Mucosa of descending colon (tissue), 3 donors: ENCODE measurements around the gene GRAMD1A. TPM values are rescaled to one million over a fixed set of nuclear protein-coding genes. Genes with fewer than 3 reads are reported as not detected.

Experiments used
- ATAC-seq: fragments of 200-7000 bp; cut with Tn5 transposase; one replicate; pipeline ENCODE4 v1.9.1; 2020; ENCODE audit warnings: mild to moderate bottlenecking, moderate library complexity
- DNase-seq, 3 donors: peaks; one replicate each; pipeline ENCODE4 v3.0.0-alpha.2; 2020
- H3K36me3 ChIP-seq: fragments of 200-600 bp; one replicate; pipeline ENCODE4 v1.8.0; 2021; ENCODE audit warnings: low read depth, mild to moderate bottlenecking
- H3K4me1 ChIP-seq: fragments of 200-600 bp; one replicate; pipeline ENCODE4 v1.8.0; 2021; ENCODE audit warnings: low read depth, mild to moderate bottlenecking
- H3K4me3 ChIP-seq: fragments of 200-600 bp; one replicate; pipeline ENCODE4 v1.8.0; 2021; ENCODE audit warnings: mild to moderate bottlenecking
- H3K9me3 ChIP-seq: fragments of 200-600 bp; one replicate; pipeline ENCODE4 v1.8.0; 2021; ENCODE audit warnings: mild to moderate bottlenecking
- intact Hi-C, 2 donors: fragments of 100-400 bp; cut with DNase I in 1 of 2; cut with micrococcal nuclease in 1 of 2; formaldehyde crosslinking; loops; one replicate each; pipeline versions ENCODE4 v1.11.0 to v1.11.1; 2022; cut with DNase I, micrococcal nuclease
- total RNA-seq, 3 donors: library from RNA; stranded (reverse); fragmentation: NEBNext Ultra II Directional in 2 of 3; extraction: Animal tissue kit (Norgen Biotek cat#: 25700) in 2 of 3; gene quantifications; one replicate each; pipeline versions ENCODE4 v1.2.1 to v1.2.4, GENCODE V29; 2021 to 2023
- TF ChIP-seq, protein P1 (sequence below): fragments of 200-600 bp; IDR thresholded peaks from one replicate; pipeline ENCODE4 v1.8.0; 2022; ENCODE audit warnings: antibody characterized with exemption, mild to moderate bottlenecking
- donor health status: DM: no; HTN: no; CAD: no; lungs with moderate emphysema.
- donor health status: DM: no; HTN: no; CAD: no.
- donor health status: DM: no; HTN: yes; CAD: no.

GRAMD1A gene
- total RNA-seq, 3 donors from 2014 or later = 32.5 to 53.1 (median 33.8) TPM

DNA sequence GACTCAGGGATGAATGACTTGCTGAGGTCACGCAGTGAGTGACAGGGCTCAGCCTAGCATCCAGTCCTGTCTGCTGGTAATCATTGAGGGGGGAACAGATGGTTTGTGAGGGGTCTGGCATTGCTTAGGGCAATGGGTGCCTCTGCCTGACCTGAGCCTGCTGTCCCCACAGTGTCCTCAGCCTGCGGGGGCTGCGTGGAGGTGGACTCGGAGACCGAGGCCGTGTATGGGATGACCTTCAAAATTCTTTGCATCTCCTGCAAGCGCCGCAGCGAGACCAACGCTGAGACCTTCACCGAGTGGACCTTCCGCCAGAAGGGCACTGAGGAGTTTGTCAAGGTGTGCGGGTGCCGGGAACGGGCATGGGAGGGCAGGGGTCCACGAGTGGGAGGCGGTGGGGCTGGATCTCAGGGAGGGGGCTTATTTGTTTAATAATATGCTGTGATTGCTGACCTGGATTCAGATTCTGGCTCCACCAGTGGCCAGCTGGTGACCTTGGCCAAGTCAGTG lies 32.3 kb downstream of the GRAMD1A start:
- intact Hi-C loops = no loop called here
- DNase-seq = no peak
- Histone ChIP-seq H3K36me3 (no peaks in the 10 kb centered on the region), H3K9me3 (no peaks in the 10 kb centered on the region), H3K4me3 (no peak overlapping the region), H3K4me1 (peaks cover 3% of the 10 kb centered on the region)
- TF ChIP-seq, protein P1, sequence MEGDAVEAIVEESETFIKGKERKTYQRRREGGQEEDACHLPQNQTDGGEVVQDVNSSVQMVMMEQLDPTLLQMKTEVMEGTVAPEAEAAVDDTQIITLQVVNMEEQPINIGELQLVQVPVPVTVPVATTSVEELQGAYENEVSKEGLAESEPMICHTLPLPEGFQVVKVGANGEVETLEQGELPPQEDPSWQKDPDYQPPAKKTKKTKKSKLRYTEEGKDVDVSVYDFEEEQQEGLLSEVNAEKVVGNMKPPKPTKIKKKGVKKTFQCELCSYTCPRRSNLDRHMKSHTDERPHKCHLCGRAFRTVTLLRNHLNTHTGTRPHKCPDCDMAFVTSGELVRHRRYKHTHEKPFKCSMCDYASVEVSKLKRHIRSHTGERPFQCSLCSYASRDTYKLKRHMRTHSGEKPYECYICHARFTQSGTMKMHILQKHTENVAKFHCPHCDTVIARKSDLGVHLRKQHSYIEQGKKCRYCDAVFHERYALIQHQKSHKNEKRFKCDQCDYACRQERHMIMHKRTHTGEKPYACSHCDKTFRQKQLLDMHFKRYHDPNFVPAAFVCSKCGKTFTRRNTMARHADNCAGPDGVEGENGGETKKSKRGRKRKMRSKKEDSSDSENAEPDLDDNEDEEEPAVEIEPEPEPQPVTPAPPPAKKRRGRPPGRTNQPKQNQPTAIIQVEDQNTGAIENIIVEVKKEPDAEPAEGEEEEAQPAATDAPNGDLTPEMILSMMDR = no peak
- no peak for ATAC-seq

DNA sequence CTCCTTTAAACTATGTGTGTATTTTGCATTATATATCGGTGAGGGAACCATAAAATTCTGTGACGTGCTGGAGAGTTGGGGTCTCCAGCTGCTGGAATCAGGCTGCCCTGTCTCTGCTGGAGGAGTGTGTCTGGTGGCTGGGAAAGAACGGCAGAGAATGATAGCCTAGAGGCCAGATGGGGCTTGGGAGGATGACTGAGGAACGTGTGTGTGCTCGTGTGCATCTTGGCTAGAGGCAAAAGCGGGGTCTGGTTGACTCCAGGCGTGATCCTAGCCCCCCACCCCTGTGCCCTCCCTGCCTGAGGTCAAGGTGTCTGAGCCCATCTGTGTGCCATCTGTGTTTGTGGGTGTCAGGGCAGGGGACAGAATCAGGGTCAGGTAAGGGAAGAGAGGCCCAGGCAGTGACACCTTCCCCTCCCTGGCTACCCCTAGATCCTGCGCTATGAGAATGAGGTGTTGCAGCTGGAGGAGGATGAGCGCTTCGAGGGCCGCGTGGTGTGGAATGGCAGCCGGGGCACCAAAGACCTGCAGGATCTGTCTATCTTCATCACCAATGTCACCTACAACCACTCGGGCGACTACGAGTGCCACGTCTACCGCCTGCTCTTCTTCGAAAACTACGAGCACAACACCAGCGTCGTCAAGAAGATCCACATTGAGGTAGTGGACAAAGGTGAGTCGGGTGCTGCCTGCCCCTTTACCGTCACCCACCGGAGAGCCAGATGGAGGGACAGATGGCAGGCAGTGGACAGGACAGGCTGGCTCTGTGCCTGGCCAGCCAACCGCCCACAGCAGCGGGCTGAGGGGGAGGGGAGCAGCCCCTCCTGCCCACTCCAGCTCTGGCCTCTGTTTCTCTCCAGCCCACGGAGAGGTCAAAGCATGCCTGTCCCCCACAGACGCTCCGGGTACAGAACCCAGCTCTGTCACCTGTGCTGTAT lies 33.2 kb downstream of the GRAMD1A start:
- intact Hi-C loops = no loop called here
- Histone ChIP-seq H3K4me1 (peaks cover 3% of the 10 kb centered on the region), H3K9me3 (no peaks in the 10 kb centered on the region), H3K36me3 (no peaks in the 10 kb centered on the region), H3K4me3 (no peak overlapping the region)
- DNase-seq = no peak
- TF ChIP-seq, protein P1 = no peak
- ATAC-seq = no peak

DNA sequence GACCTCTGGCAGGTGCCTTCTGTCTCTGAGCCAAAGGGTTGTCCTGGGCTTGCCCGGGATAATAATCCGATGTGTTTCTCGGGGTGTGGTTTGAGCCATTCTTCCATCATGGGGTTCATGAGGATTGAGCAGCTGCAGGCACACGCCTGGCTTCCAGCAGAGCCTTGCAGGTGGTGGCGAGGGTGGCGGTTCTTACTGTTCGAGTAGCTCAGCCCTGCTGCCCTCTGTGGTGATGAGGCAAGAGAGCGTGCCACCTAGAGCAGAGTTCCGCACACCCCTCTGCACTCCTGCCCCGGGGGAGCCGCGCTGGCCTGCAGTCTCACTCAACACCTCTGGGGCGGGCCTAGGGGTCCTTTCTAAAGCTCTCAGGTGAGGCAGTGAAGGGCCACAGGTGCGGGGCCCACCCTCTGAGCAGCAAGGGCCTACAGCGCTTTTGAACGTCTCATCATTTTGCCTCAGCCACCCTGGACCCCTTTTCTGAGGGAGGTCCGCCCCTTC lies 33.9 kb downstream of the GRAMD1A start:
- Histone ChIP-seq H3K4me1 (peaks cover 3% of the 10 kb centered on the region), H3K36me3 (no peaks in the 10 kb centered on the region), H3K4me3 (no peak overlapping the region), H3K9me3 (no peaks in the 10 kb centered on the region)
- TF ChIP-seq, protein P1 = no peak
- intact Hi-C loops = no loop called here
- peak; percentile 7 for ATAC-seq
- no peak for DNase-seq

DNA sequence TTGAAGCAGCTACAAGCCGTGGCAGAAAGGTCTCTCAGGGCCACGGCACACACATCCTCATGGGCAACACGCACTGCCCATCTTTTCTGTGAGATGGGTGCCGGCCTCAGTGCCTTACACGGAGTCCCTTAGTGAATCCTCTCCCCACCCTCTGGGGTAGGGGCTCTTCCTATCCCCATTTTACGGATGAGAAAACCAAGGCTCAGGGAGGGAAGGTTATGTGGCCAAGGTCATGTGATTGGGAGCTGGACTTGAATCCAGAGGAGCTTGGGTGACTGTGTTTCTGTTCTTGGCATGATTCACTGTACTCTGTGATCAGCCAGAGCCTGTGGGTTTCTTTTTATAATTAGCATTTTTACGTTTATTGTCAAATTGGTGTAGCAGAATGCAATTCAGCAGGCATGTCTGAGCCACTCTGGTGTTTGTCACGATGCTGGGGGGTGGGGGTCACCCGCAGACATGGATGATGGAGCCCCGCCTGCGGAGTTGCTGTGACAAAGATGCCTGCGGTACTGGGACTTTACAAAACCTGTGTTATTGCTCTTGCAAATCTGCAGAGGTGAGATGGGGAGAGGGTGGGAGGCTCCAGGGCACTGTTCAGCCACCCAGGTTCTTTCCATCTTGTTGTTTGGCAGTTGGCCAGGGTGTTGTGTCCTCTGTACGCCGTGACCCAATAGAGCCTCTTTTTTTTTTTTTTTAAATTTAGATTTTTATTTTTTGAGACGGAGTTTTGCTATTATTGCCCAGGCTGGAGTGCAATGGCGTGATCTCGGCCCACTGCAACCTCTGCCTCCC lies 34.7 kb downstream of the GRAMD1A start:
- peaks cover 3% of the 10 kb centered on the region for H3K4me1 ChIP-seq
- H3K9me3 ChIP-seq = no peaks in the 10 kb centered on the region
- TF ChIP-seq, protein P1 = no peak
- H3K4me3 ChIP-seq = no peak overlapping the region
- no peaks in the 10 kb centered on the region for H3K36me3 ChIP-seq
- DNase-seq = no peak
- ATAC-seq = no peak
- intact Hi-C loops = no loop called here

GRCh38 chr19:35037716-35038622 lies 37.8 kb downstream of the GRAMD1A start:
- Histone ChIP-seq H3K36me3 (no peaks in the 10 kb centered on the region), H3K9me3 (no peaks in the 10 kb centered on the region)

More at GRCh38 chr19:35037716-35038622, 37.8 kb downstream of the GRAMD1A start:
- ATAC-seq = no peak
- TF ChIP-seq, protein P1 = no peak
- DNase-seq = no peak
- Histone ChIP-seq H3K4me1 (peaks cover 15% of the 10 kb centered on the region), H3K4me3 (no peak overlapping the region)
- intact Hi-C loops = no loop called here
